Stimulated activated CD4-positive, alpha-beta T cell treated with anti-CD3 and anti-CD28 coated beads, Interleukin-15, amount 100 ng/mL, for 24 hours (primary cell): Measurements from ENCODE around the gene MAP3K4.

Source experiments
- DNase-seq: peaks from one replicate; pipeline ENCODE4 v3.0.0-alpha.2; 2020

The MAP3K4 gene

GRCh38 chr6:161050134-161050765, 58.7 kb downstream of the MAP3K4 start:
- DNase-seq, result no peak

- DNase-seq, result no peak
Observed at GRCh38 chr6:161053103-161053502, 61.5 kb downstream of the MAP3K4 start.

GRCh38 chr6:161054876-161055275, 63.3 kb downstream of the MAP3K4 start:
- DNase-seq, result no peak

- no peak for DNase-seq
Observed at GRCh38 chr6:161056451-161056850, 64.9 kb downstream of the MAP3K4 start.

GRCh38 chr6:161057103-161058091, 65.8 kb downstream of the MAP3K4 start:
- no peak for DNase-seq

- no peak for DNase-seq
Observed at GRCh38 chr6:161058741-161059140, 67.2 kb downstream of the MAP3K4 start.

- DNase-seq, result no peak
Observed at GRCh38 chr6:161061576-161061975, 70.0 kb downstream of the MAP3K4 start.

- no peak for DNase-seq
Observed at GRCh38 chr6:161064915-161065314, 73.3 kb downstream of the MAP3K4 start.

GRCh38 chr6:161066511-161066910, 74.9 kb downstream of the MAP3K4 start:
- DNase-seq, result no peak

GRCh38 chr6:161067749-161068148, 76.2 kb downstream of the MAP3K4 start:
- no peak for DNase-seq

GRCh38 chr6:161068321-161068741, 76.8 kb downstream of the MAP3K4 start:
- no peak for DNase-seq

GRCh38 chr6:161073930-161074329, 82.4 kb downstream of the MAP3K4 start:
- no peak for DNase-seq

- DNase-seq, result no peak
Observed at GRCh38 chr6:161074496-161075121, 83.0 kb downstream of the MAP3K4 start.

- DNase-seq, result no peak
Observed at GRCh38 chr6:161076181-161076677, 84.7 kb downstream of the MAP3K4 start.

GRCh38 chr6:161079566-161080262, 88.1 kb downstream of the MAP3K4 start:
- peak; percentile 78 for DNase-seq

- DNase-seq, result peak; percentile 13
Observed at GRCh38 chr6:161080263-161080970, 88.8 kb downstream of the MAP3K4 start.

GRCh38 chr6:161082215-161082614, 90.6 kb downstream of the MAP3K4 start:
- no peak for DNase-seq

GRCh38 chr6:161085246-161085645, 93.7 kb downstream of the MAP3K4 start:
- no peak for DNase-seq

- DNase-seq, result no peak
Observed at GRCh38 chr6:161088676-161089328, 97.2 kb downstream of the MAP3K4 start.

GRCh38 chr6:161091151-161091550, 99.6 kb downstream of the MAP3K4 start:
- no peak for DNase-seq

- no peak for DNase-seq
Observed at GRCh38 chr6:161091972-161092701, 100.6 kb downstream of the MAP3K4 start.
